HEK293 (cell line): ENCODE results near the gene CPN1.

Experiments
- FEZF1 ChIP-seq: fragments of 450-650 bp; formaldehyde crosslinking; IDR thresholded peaks from 2 replicates; pipeline ENCODE4 v1.5.1; 2016; ENCODE audit warnings: missing biosample characterization, missing genetic modification characterization
- GLI2 ChIP-seq: fragments of 450-650 bp; formaldehyde crosslinking; IDR thresholded peaks from 2 replicates; pipeline ENCODE4; 2017; ENCODE audit warnings: missing biosample characterization, missing genetic modification characterization, low read depth, borderline replicate concordance
- HIC1 ChIP-seq: fragments of 450-650 bp; formaldehyde crosslinking; IDR thresholded peaks from 2 replicates; pipeline ENCODE4 v1.5.1; 2016; ENCODE audit warnings: missing biosample characterization, missing genetic modification characterization
- PATZ1 ChIP-seq: fragments of 450-650 bp; formaldehyde crosslinking; IDR thresholded peaks from 2 replicates; pipeline ENCODE4 v1.5.1; 2016; ENCODE audit warnings: missing biosample characterization, missing genetic modification characterization
- SP2 ChIP-seq: fragments of 450-650 bp; formaldehyde crosslinking; IDR thresholded peaks from 2 replicates; pipeline ENCODE4 v1.5.1; 2016; ENCODE audit warnings: missing biosample characterization, missing genetic modification characterization
- ZBTB17 ChIP-seq: fragments of 450-650 bp; formaldehyde crosslinking; IDR thresholded peaks from 2 replicates; pipeline ENCODE4 v1.5.1; 2016; ENCODE audit warnings: missing biosample characterization, missing genetic modification characterization
- ZNF140 ChIP-seq: fragments of 450-650 bp; formaldehyde crosslinking; IDR thresholded peaks from 2 replicates; pipeline ENCODE4 v1.5.1; 2016; ENCODE audit warnings: missing biosample characterization, missing genetic modification characterization
- ZNF174 ChIP-seq: fragments of 450-650 bp; formaldehyde crosslinking; IDR thresholded peaks from 2 replicates; pipeline ENCODE4 v1.5.0; 2017; ENCODE audit warnings: missing biosample characterization, mild to moderate bottlenecking, missing genetic modification characterization
- ZNF366 ChIP-seq: fragments of 450-650 bp; formaldehyde crosslinking; conservative IDR thresholded peaks from 2 replicates; pipeline ENCODE4 v1.5.1; 2016; ENCODE audit warnings: missing biosample characterization, missing genetic modification characterization
- ZNF398 ChIP-seq: fragments of 450-650 bp; formaldehyde crosslinking; IDR thresholded peaks from 2 replicates; pipeline ENCODE4 v1.5.1; 2017; ENCODE audit warnings: missing biosample characterization, missing genetic modification characterization
- TF ChIP-seq, protein P1 (sequence below): fragments of 450-650 bp; IDR thresholded peaks from 2 replicates; pipeline ENCODE4 v1.5.1; 2018; ENCODE audit warnings: missing biosample characterization, mild to moderate bottlenecking, missing genetic modification characterization

CPN1 gene

GRCh38 chr10:99993701-99994689 is 87.7 kb downstream of the CPN1 start (continued):
- TF ChIP-seq, protein P1, sequence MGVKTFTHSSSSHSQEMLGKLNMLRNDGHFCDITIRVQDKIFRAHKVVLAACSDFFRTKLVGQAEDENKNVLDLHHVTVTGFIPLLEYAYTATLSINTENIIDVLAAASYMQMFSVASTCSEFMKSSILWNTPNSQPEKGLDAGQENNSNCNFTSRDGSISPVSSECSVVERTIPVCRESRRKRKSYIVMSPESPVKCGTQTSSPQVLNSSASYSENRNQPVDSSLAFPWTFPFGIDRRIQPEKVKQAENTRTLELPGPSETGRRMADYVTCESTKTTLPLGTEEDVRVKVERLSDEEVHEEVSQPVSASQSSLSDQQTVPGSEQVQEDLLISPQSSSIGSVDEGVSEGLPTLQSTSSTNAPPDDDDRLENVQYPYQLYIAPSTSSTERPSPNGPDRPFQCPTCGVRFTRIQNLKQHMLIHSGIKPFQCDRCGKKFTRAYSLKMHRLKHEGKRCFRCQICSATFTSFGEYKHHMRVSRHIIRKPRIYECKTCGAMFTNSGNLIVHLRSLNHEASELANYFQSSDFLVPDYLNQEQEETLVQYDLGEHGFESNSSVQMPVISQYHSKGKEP: no peak
- TF ChIP-seq PATZ1 (tag by site-specific recombination) (peak; percentile 46; the same call in 1 of the 2 replicates), SP2 (tag by site-specific recombination) (peak; percentile 49), FEZF1 (tag by site-specific recombination) (no peak), ZNF140 (tag by site-specific recombination) (no peak), GLI2 (no peak), ZNF174 (tag by site-specific recombination) (no peak), ZBTB17 (peak; percentile 39), ZNF366 (tag by site-specific recombination) (peak; percentile 83), HIC1 (no peak), ZNF398 (0 out of 2 replicates have a peak, but pooled peaks have one; percentile 23)
